Transverse colon (tissue), 4 donors: ENCODE measurements around the gene ENDOV.

Source experiments
- CTCF ChIP-seq, 5 experiments: fragments of 200-600 bp in 3 of 5; fragments of 450-650 bp in 2 of 5; sonication (generic) in 3 of 5; IDR thresholded peaks; 1 replicate in 2 of 5; 2 replicates in 3 of 5; pipeline ENCODE4 v1.5.1; 2016 to 2017; ENCODE audit warnings: antibody characterized with exemption in 5 of 5, inconsistent platforms in 3 of 5, mild to moderate bottlenecking in 2 of 5, moderate library complexity in 1 of 5
- POLR2AphosphoS5 ChIP-seq, 3 donors: sonication (generic); formaldehyde crosslinking; IDR thresholded peaks; one replicate each; pipeline ENCODE4 v1.6.1; 2016; ENCODE audit warnings: antibody characterized with exemption in 3 of 3

- TF ChIP-seq CTCF (IDR thresholded peaks at IDR 0.05), result no peak
- no peak for TF ChIP-seq POLR2AphosphoS5 (IDR thresholded peaks at IDR 0.05)
Measured at GRCh38 chr17:80388175-80388574, 26.8 kb upstream of the ENDOV start.
